Tongue (tissue), 3 donors: ENCODE results near the gene FOXD3. TPM values are rescaled to one million over a fixed set of nuclear protein-coding genes. Genes with fewer than 3 reads are reported as not detected.

Experiments used
- DNase-seq: peaks from one replicate; pipeline ENCODE4 v3.0.0-alpha.2; 2015
- small RNA-seq: library from RNA; depleted of rRNA; stranded (forward); fragments of <200 nt; gene quantifications from one replicate; pipeline ENCODE3, GENCODE V24; 2014; ENCODE audit warnings: low replicate concordance
- total RNA-seq: library from RNA; depleted of rRNA; stranded (reverse); fragments of >200 nt; gene quantifications from one replicate; pipeline ENCODE4 v1.2.3, GENCODE V29; 2014

The FOXD3 gene
- total RNA-seq, 1 donor from 2014 or later = 8.2 TPM

- DNase-seq = no peak
Measured at GRCh38 chr1:63362073-63362472, 39.7 kb downstream of the FOXD3 start.

- DNase-seq = no peak
Measured at GRCh38 chr1:63362578-63362977, 40.2 kb downstream of the FOXD3 start.

GRCh38 chr1:63363014-63363413, 40.6 kb downstream of the FOXD3 start:
- DNase-seq = no peak

- DNase-seq = no peak
Measured at GRCh38 chr1:63366908-63367214, 44.5 kb downstream of the FOXD3 start.

GRCh38 chr1:63367215-63368103, 45.1 kb downstream of the FOXD3 start, which contains the start of gene ALG6:
TSS of gene ALG6 (plus strand) at chr1:63367627. CDS start at chr1:63370978, 3,351 bp downstream.
- DNase-seq = peak; percentile 97

GRCh38 chr1:63368131-63368530, 45.8 kb downstream of the FOXD3 start:
- DNase-seq = no peak

Small RNA genes lying within 50 kb of the gene (small RNA-seq; reads per million reads assigned to genes)
- gene MIR6068 (not detected), gene RF00019 (not detected)

Other genes with a start within 250 kb of the FOXD3 start
- 21.1 TPM for gene ALG6, start 45.1 kb downstream of the FOXD3 start, total RNA-seq
- gene ITGB3BP, start 200.7 kb downstream of the FOXD3 start, total RNA-seq = 16.1 TPM
- 17.7 TPM for gene EFCAB7, start 201.0 kb downstream of the FOXD3 start, total RNA-seq